HG02870 (cell line): Measurements from ENCODE around the gene MARK2.

ENCODE experiments used
- ATAC-seq: cut with Tn5 transposase; IDR thresholded peaks from one replicate; pipeline ENCODE4 v1.9.1; 2021; ENCODE audit warnings: mild to moderate bottlenecking, moderate library complexity; ENCODE audit not compliant: unreplicated experiment

The MARK2 gene

GRCh38 chr11:63879598-63880402, 40.9 kb downstream of the MARK2 start:
- ATAC-seq = no peak

- no peak for ATAC-seq
Measured at GRCh38 chr11:63880403-63880790, 41.5 kb downstream of the MARK2 start.

- no peak for ATAC-seq
Measured at GRCh38 chr11:63882555-63883242, 43.8 kb downstream of the MARK2 start.

GRCh38 chr11:63883791-63884190, 44.9 kb downstream of the MARK2 start:
- no peak for ATAC-seq

- no peak for ATAC-seq
Measured at GRCh38 chr11:63884196-63884932, 45.5 kb downstream of the MARK2 start.

- no peak for ATAC-seq
Measured at GRCh38 chr11:63887386-63887999, 48.6 kb downstream of the MARK2 start.

GRCh38 chr11:63888170-63889086, 49.5 kb downstream of the MARK2 start:
- no peak for ATAC-seq

- no peak for ATAC-seq
Measured at GRCh38 chr11:63889344-63889743, 50.4 kb downstream of the MARK2 start.

- ATAC-seq = no peak
Measured at GRCh38 chr11:63890368-63890767, 51.5 kb downstream of the MARK2 start.

GRCh38 chr11:63892228-63892627, 53.3 kb downstream of the MARK2 start:
- no peak for ATAC-seq

- no peak for ATAC-seq
Measured at GRCh38 chr11:63893355-63893754, 54.4 kb downstream of the MARK2 start.

- ATAC-seq = no peak
Measured at GRCh38 chr11:63896071-63896470, 57.2 kb downstream of the MARK2 start.

GRCh38 chr11:63897459-63898146, 58.7 kb downstream of the MARK2 start:
- no peak for ATAC-seq

- ATAC-seq = no peak
Measured at GRCh38 chr11:63901660-63902059, 62.8 kb downstream of the MARK2 start.

- ATAC-seq = no peak
Measured at GRCh38 chr11:63903884-63904283, 65.0 kb downstream of the MARK2 start.

GRCh38 chr11:63904743-63905142, 65.8 kb downstream of the MARK2 start:
- ATAC-seq = no peak

GRCh38 chr11:63905179-63905578, 66.3 kb downstream of the MARK2 start:
- no peak for ATAC-seq

GRCh38 chr11:63906087-63906486, 67.2 kb downstream of the MARK2 start:
- no peak for ATAC-seq

- ATAC-seq = no peak
Measured at GRCh38 chr11:63906585-63906984, 67.7 kb downstream of the MARK2 start.

- ATAC-seq = no peak
Measured at GRCh38 chr11:63907063-63907462, 68.2 kb downstream of the MARK2 start.
